PC-9 (cell line): ENCODE measurements around the gene PSMD13. TPM values are rescaled to one million over a fixed set of nuclear protein-coding genes. Genes with fewer than 3 reads are reported as not detected.
"Not testable (repeated sequence)": the region's sequence is repeated elsewhere in the genome, so short reads cannot be mapped to it uniquely, and the experiment has no call there.

Experiments used
- BruUV-seq: library from RNA; stranded (reverse); fragments of 400-500 nt; replicated peaks from 2 replicates; lab custom pipeline; 2021; lab: Mats Ljungman, UMichigan
- CTCF ChIA-PET: fragments of 300-600 bp; sonication (Branson Sonifier 250); formaldehyde crosslinking; loops from one replicate; lab custom pipeline; 2022; ENCODE audit warnings: antibody characterized with exemption; lab: Charles Lee
- POLR2A ChIA-PET: fragments of 300-600 bp; sonication (Branson Sonifier 250); formaldehyde crosslinking; loops from one replicate; lab custom pipeline; 2022; ENCODE audit warnings: antibody characterized with exemption; ENCODE audit not compliant: unreplicated experiment; lab: Charles Lee
- DNase-seq, 2 experiments: peaks; one replicate each; pipeline versions ENCODE4 v3.0.0 to v3.0.0-alpha.2; 2015 to 2022; ENCODE audit warnings: mixed read lengths in 1 of 2
- H2AFZ ChIP-seq: fragments of 200-600 bp; sonication (generic); 2 replicates; pipeline ENCODE4 v1.8.1; 2017; ENCODE audit warnings: antibody characterized with exemption
- H3F3A ChIP-seq: fragments of 200-600 bp; sonication (generic); 2 replicates; pipeline ENCODE4 v1.8.1; 2017; ENCODE audit warnings: antibody characterized with exemption, mild to moderate bottlenecking, low read depth; ENCODE audit not compliant: insufficient read depth
- H3K27ac ChIP-seq: fragments of 200-600 bp; sonication (generic); 2 replicates; pipeline ENCODE4 v1.6.1; 2016; ENCODE audit warnings: mixed run types
- H3K27me3 ChIP-seq: fragments of 200-600 bp; sonication (generic); 2 replicates; pipeline ENCODE4 v1.6.1; 2016; ENCODE audit warnings: low read depth, mixed run types; ENCODE audit not compliant: insufficient read depth
- H3K36me3 ChIP-seq: fragments of 200-600 bp; sonication (generic); 2 replicates; pipeline ENCODE4 v1.6.1; 2016; ENCODE audit warnings: low read depth, mixed run types
- H3K4me1 ChIP-seq: fragments of 200-600 bp; sonication (generic); replicated peaks from 2 replicates; pipeline ENCODE4 v1.6.1; 2016; ENCODE audit warnings: mixed run types; ENCODE audit not compliant: insufficient read depth
- H3K4me2 ChIP-seq: fragments of 200-600 bp; sonication (generic); 2 replicates; pipeline ENCODE4 v1.6.1; 2017; ENCODE audit warnings: mixed run types
- H3K4me3 ChIP-seq: fragments of 200-600 bp; sonication (generic); 2 replicates; pipeline ENCODE4 v1.6.1; 2016; ENCODE audit warnings: mixed run types
- H3K79me2 ChIP-seq: fragments of 200-600 bp; sonication (generic); 2 replicates; pipeline ENCODE4 v1.6.1; 2017; ENCODE audit warnings: low read depth, mixed run types
- H3K9me2 ChIP-seq: fragments of 200-600 bp; sonication (generic); 2 replicates; pipeline ENCODE4 v1.8.1; 2017; ENCODE audit warnings: mild to moderate bottlenecking; ENCODE audit not compliant: insufficient read depth
- H3K9me3 ChIP-seq: fragments of 200-600 bp; sonication (generic); 2 replicates; pipeline ENCODE4 v1.8.1; 2016; ENCODE audit warnings: low read depth; ENCODE audit not compliant: insufficient read depth
- H4K20me1 ChIP-seq: fragments of 200-600 bp; sonication (generic); 2 replicates; pipeline ENCODE4 v1.8.1; 2017; ENCODE audit not compliant: insufficient read depth
- CTCF ChIP-seq: fragments of 200-600 bp; sonication (generic); conservative IDR thresholded peaks from 2 replicates; pipeline ENCODE4 v1.6.1; 2017; ENCODE audit warnings: mixed run types, antibody characterized with exemption, mild to moderate bottlenecking, moderate library complexity
- EZH2 ChIP-seq: fragments of 200-600 bp; sonication (generic); IDR thresholded peaks from 2 replicates; pipeline ENCODE4 v1.8.0; 2017; ENCODE audit warnings: antibody characterized with exemption, low read depth
- intact Hi-C: fragments of 100-400 bp; cut with micrococcal nuclease; formaldehyde crosslinking; loops from one replicate; pipeline ENCODE4 v1.10.0; 2022; ENCODE audit not compliant: unreplicated experiment
- total RNA-seq: library from RNA; stranded (reverse); gene quantifications from 2 replicates; pipeline ENCODE4 v1.2.3, GENCODE V29; 2021

The PSMD13 gene
- total RNA-seq, 1 experiment from 2014 or later = 143 TPM

DNA sequence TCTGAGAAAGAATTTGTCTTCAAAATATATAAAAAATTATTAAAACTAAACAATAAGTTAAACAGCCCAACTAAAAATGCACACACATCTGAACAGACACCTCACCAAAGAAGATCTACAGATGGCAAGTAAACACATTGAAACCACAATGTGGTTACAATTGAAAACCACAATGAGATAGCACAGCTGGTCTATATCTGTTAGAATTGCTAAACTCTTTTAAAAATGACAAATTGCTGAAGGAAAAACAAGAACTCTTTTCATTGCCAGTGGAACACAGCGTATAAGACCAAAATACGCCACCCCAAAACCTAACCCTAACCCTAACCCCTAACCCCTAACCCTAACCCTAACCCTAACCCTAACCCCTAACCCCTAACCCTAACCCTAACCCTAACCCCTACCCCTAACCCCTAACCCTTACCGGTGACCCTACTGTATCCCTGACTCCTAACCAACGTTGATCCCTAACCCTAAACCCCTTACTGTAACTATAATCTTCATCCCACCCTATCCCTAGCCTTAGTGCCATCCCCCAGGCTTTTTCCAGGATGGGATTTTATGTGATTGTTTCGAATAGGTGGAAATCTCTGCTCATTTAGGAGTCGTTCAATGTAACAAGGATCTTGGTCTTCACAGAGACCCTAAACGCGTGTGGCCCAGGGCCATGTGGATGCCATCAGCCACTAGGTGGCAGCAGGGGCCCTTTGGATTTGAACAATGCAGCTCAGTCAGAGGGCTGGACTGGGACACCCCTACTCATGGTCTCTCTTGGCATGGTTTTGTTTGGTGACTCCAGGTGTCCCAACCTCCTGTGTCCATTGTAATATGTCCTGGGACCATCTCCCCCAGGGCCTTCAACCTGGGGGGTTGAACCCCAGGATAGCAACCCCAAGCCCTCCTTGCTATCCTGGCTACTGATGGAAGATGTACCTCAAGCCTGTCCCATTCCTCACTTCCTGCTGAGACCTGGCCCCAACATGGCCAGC lies 45.0 kb upstream of the PSMD13 start:
- H3F3A ChIP-seq, H3K27ac ChIP-seq, H3K4me3 ChIP-seq, H4K20me1 ChIP-seq, H3K4me1 ChIP-seq, H3K9me3 ChIP-seq, intact Hi-C loops, H3K4me2 ChIP-seq, H3K27me3 ChIP-seq, H3K36me3 ChIP-seq, POLR2A ChIA-PET, H3K79me2 ChIP-seq, BruUV-seq, H2AFZ ChIP-seq, H3K9me2 ChIP-seq, CTCF ChIA-PET: not testable (repeated sequence)
- peak; percentile 68 for TF ChIP-seq CTCF
- DNase-seq = peak in 1 of 2 experiments; percentile 71

DNA sequence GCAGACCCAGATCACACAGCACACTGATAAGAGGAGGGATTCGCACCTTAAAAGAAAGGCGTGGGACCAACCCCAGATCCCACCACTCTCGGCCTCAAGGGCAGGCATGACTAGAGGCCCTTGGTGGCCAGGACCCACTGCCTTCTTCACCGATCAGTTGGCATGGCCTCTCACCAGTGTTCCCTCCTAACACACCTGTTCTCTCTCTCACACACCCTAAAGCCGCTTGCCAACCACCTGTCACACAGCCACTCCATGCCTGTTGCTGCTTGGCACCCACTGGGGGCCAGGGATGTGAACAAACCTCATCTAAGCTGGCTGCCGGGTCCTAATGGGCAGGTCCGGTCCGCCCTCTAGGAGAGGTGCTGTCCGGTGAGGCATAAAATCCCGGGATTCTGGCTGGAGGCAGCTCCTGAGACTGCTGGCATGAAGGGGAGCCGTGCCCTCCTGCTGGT lies 44.1 kb upstream of the PSMD13 start, which contains the start of gene SCGB1C1:
SCGB1C1 (plus strand) TSS at position 405 of the 455 bp plus-strand sequence; CDS start at position 427, 22 bp downstream.
- H3K4me3 ChIP-seq, CTCF ChIA-PET, H3F3A ChIP-seq, H3K27ac ChIP-seq, H3K4me1 ChIP-seq, H4K20me1 ChIP-seq, H3K4me2 ChIP-seq, H3K9me3 ChIP-seq, BruUV-seq, H3K79me2 ChIP-seq, DNase-seq, H3K36me3 ChIP-seq, H3K27me3 ChIP-seq, H3K9me2 ChIP-seq, POLR2A ChIA-PET, intact Hi-C loops, H2AFZ ChIP-seq: not testable (repeated sequence)

DNA sequence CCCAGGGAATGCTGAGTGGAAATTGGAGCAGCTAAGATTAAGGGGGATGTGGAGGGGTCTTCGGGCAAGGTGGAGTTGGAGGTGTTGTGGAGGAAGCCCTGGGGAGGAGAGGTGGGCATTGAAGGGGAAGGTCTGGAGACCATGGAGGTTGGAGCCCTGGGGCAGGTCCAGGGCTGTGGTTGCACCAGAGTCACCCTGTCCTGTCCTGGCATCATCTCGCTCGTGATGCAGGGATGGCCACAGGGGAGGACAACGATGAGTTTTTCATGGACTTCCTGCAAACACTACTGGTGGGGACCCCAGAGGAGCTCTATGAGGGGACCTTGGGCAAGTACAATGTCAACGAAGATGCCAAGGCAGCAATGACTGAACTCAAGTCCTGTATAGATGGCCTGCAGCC lies 43.3 kb upstream of the PSMD13 start:
- intact Hi-C loops, H3K4me1 ChIP-seq, POLR2A ChIA-PET, H3K4me2 ChIP-seq, H2AFZ ChIP-seq, CTCF ChIA-PET, DNase-seq, BruUV-seq, H4K20me1 ChIP-seq, H3K27ac ChIP-seq, H3F3A ChIP-seq, H3K4me3 ChIP-seq, H3K36me3 ChIP-seq, H3K9me3 ChIP-seq, H3K27me3 ChIP-seq, H3K9me2 ChIP-seq, H3K79me2 ChIP-seq: not testable (repeated sequence)

GRCh38 chr11:196786-197731 lies 39.7 kb upstream of the PSMD13 start:
- POLR2A ChIA-PET = no interaction called here
- no peaks in the 10 kb centered on the region for H3K9me2 ChIP-seq
- H3K36me3 ChIP-seq = no peaks in the 10 kb centered on the region
- CTCF ChIA-PET = interaction anchor here (0.6 kb wide), 1 partner anchor 166 kb away, joined by 15 read pairs; no protein-coding TSS in a partner anchor
- H3F3A ChIP-seq = no peaks in the 10 kb centered on the region
- no peak for DNase-seq
- H3K4me1 ChIP-seq = no peaks in the 10 kb centered on the region
- H4K20me1 ChIP-seq = no peaks in the 10 kb centered on the region
- no TSS peak for BruUV-seq
- intact Hi-C loops = no loop called here
- H3K27ac ChIP-seq = no peak overlapping the region
- TF ChIP-seq CTCF (no peak), EZH2 (no peak)
- H3K4me2 ChIP-seq = no peak overlapping the region
- no peak overlapping the region for H2AFZ ChIP-seq
- H3K4me3 ChIP-seq = no peak overlapping the region
- H3K27me3 ChIP-seq = peaks cover 3% of the 10 kb centered on the region; the same call in 1 of the 2 replicates
- H3K79me2 ChIP-seq = no peaks in the 10 kb centered on the region
- no peaks in the 10 kb centered on the region for H3K9me3 ChIP-seq
